Measurements from ENCODE around the gene NFXL1. TPM values are rescaled to one million over a fixed set of nuclear protein-coding genes. Genes with fewer than 3 reads are reported as not detected.

NFXL1 gene
- total RNA-seq, 4 donors from 2014 or later = 5.2 to 13.4 (median 7.5) TPM

DNA sequence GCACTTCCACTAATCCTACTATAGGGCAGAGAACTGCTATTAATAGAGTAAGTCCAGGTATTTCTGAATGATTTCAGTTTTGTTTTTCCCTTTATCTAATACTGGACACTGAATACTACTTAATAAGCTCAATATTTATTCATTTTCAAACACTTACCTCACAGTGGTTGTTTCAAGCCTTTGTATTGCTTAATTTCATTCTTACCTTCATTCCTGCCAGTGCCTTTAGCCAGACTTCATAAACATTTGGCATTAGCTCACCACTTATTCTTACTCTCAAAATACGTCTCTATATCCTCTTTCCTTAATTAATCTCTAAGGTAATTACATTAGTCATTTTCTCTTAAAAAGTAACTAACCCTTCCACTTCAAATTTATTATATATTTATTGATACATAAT is 57.7 kb downstream of the NFXL1 start:
- Histone ChIP-seq H3K27ac (no peak overlapping the region), H3K36me3 (peaks cover 0 to 16% (median 0%) of the 10 kb centered on the region in 3 donors), H3K9me3 (no peaks in the 10 kb centered on the region), H3K27me3 (no peaks in the 10 kb centered on the region), H3K4me3 (no peak overlapping the region), H3K4me1 (no peaks in the 10 kb centered on the region)
- intact Hi-C loops (cut with DNase I) = no loop called here
- 76 to 100% methylated on average over 1 of the region's 1 CpG for WGBS, 2 donors
- no peak for TF ChIP-seq CTCF (IDR thresholded peaks at IDR 0.05)
- no peak for TF ChIP-seq POLR2A (IDR thresholded peaks at IDR 0.05)
- DNase-seq = no peak

DNA sequence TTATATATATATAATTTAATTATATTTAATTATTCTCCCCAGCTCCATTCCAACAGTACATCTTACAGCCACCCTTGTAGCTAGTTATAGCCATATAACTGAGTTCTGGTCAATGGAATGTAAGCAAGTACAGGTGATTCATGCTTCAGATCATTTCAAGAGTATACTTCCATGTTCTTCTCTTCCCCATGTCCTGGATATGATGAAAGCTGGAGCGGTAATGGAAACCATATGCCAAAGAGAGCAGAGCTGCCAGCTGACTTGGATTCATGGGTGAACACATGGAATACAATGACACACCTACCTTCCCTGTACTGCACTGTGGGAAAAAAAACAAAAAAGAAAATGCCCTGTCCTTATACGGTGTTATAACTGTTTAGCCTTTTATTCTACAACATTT is 59.0 kb downstream of the NFXL1 start:
- Histone ChIP-seq H3K27me3 (no peaks in the 10 kb centered on the region), H3K4me1 (no peaks in the 10 kb centered on the region), H3K36me3 (peaks cover 0 to 17% (median 0%) of the 10 kb centered on the region in 3 donors), H3K9me3 (no peaks in the 10 kb centered on the region), H3K27ac (no peak overlapping the region), H3K4me3 (no peak overlapping the region)
- WGBS, 2 donors = 92 to 98% methylated on average over 2 of the region's 2 CpGs
- intact Hi-C loops (cut with DNase I) = no loop called here
- DNase-seq = no peak
- no peak for TF ChIP-seq POLR2A (IDR thresholded peaks at IDR 0.05)
- TF ChIP-seq CTCF (IDR thresholded peaks at IDR 0.05) = no peak

DNA sequence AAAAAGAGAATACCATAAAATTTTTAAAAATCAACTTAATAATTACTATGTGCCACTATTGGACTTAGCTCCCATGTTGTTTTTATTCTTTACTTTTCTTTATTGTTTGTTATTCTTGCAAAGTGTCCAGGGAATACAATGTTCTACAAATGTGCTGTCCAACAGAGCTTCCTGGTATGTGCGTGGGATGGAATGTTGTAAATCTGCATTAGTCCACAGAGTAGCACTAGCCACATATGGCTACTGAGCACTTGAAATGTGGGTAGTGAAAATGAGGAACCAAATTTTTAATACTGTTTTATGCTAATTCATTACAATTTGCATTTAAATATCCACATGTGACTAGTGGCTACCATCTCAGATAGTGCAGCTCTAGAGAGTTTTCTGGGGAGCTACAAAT is 62.2 kb downstream of the NFXL1 start:
- Histone ChIP-seq H3K27ac (no peak overlapping the region), H3K27me3 (no peaks in the 10 kb centered on the region), H3K36me3 (peaks cover 0 to 47% (median 0%) of the 10 kb centered on the region in 3 donors), H3K4me1 (no peaks in the 10 kb centered on the region), H3K9me3 (no peaks in the 10 kb centered on the region), H3K4me3 (no peak overlapping the region)
- 67 to 94% methylated on average over 1 of the region's 1 CpG for WGBS, 2 donors
- intact Hi-C loops (cut with DNase I) = no loop called here
- no peak for DNase-seq
- TF ChIP-seq POLR2A (IDR thresholded peaks at IDR 0.05) = no peak
- no peak for TF ChIP-seq CTCF (IDR thresholded peaks at IDR 0.05)

DNA sequence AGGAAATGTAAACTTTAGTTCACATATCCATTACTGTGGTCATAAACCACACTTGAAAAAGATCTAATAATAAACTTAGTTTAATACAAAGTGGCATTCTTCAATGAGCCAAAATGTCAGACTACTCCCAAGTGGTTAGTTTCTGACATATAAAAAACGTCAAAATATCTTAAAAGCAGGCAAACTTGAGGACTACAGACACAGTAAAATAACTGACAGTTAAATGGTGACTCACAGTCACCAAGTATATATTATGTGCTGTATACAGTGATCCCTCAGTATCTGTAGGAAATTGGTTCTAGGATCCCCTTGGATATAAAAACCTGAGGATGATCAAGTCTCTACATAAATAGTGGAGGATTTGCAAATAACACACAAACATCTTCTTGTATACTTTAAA is 64.9 kb downstream of the NFXL1 start:
- 47 to 67% methylated on average over 1 of the region's 1 CpG for WGBS, 2 donors

GRCh38 chr4:47848041-47848440 is 66.3 kb downstream of the NFXL1 start:
- no peak overlapping the region for H3K4me3 ChIP-seq
- H3K4me1 ChIP-seq = no peaks in the 10 kb centered on the region
- 92% methylated on average over 2 of the region's 2 CpGs for WGBS, 2 donors
- TF ChIP-seq CTCF (IDR thresholded peaks at IDR 0.05) = no peak
- no peak for TF ChIP-seq POLR2A (IDR thresholded peaks at IDR 0.05)
- DNase-seq = no peak
- no peak overlapping the region for H3K27ac ChIP-seq
- no peaks in the 10 kb centered on the region for H3K27me3 ChIP-seq
- peaks cover 0 to 55% (median 0%) of the 10 kb centered on the region in 3 donors for H3K36me3 ChIP-seq
- no peaks in the 10 kb centered on the region for H3K9me3 ChIP-seq
- intact Hi-C loops (cut with DNase I) = no loop called here

More for the DNA sequence above, 64.9 kb downstream of the NFXL1 start:
- Histone ChIP-seq H3K36me3 (peaks cover 0 to 53% (median 0%) of the 10 kb centered on the region in 3 donors), H3K9me3 (no peaks in the 10 kb centered on the region), H3K27ac (no peak overlapping the region), H3K4me1 (no peaks in the 10 kb centered on the region), H3K27me3 (no peaks in the 10 kb centered on the region), H3K4me3 (no peak overlapping the region)
- DNase-seq = no peak
- TF ChIP-seq CTCF (IDR thresholded peaks at IDR 0.05) = no peak
- no peak for TF ChIP-seq POLR2A (IDR thresholded peaks at IDR 0.05)
- intact Hi-C loops (cut with DNase I) = no loop called here
